NCI-H187 treated with DMSO at 0.1 percent for 48 hours (cell line): ENCODE measurements around the gene MYH13.

Experiments used
- DNase-seq: peaks from one replicate; lab custom pipeline; 2025; lab: John Stamatoyannopoulos, UW

The MYH13 gene

GRCh38 chr17:10372906-10373305, at the start of gene MYH13:
Gene MYH13, minus strand, starts transcription at chr17:10373006. Its CDS starts 8,476 bp downstream, at chr17:10364530.
- DNase-seq: no peak

GRCh38 chr17:10421900-10422542, 49.2 kb upstream of the MYH13 start, which contains the start of gene MYH8:
Gene MYH8, minus strand, starts transcription at chr17:10421950. Its CDS starts 1,723 bp downstream, at chr17:10420227.
- DNase-seq: no peak

GRCh38 chr17:10421211-10421610, 48.4 kb upstream of the MYH13 start:
- no peak for DNase-seq

- DNase-seq: no peak
Observed at GRCh38 chr17:10420811-10421210, 48.0 kb upstream of the MYH13 start.

- no peak for DNase-seq
Observed at GRCh38 chr17:10417431-10417830, 44.6 kb upstream of the MYH13 start.

- no peak for DNase-seq
Observed at GRCh38 chr17:10415161-10415560, 42.4 kb upstream of the MYH13 start.

- no peak for DNase-seq
Observed at GRCh38 chr17:10403589-10403988, 30.8 kb upstream of the MYH13 start.

GRCh38 chr17:10398352-10398751, 25.5 kb upstream of the MYH13 start:
- no peak for DNase-seq

GRCh38 chr17:10396524-10397163, 23.8 kb upstream of the MYH13 start:
- no peak for DNase-seq

GRCh38 chr17:10394201-10394887, 21.5 kb upstream of the MYH13 start:
- DNase-seq: no peak

GRCh38 chr17:10392880-10393279, 20.1 kb upstream of the MYH13 start:
- DNase-seq: no peak

- DNase-seq: no peak
Observed at GRCh38 chr17:10385871-10386270, 13.1 kb upstream of the MYH13 start.

GRCh38 chr17:10384175-10384574, 11.4 kb upstream of the MYH13 start:
- DNase-seq: no peak

GRCh38 chr17:10380631-10381408, 8.0 kb upstream of the MYH13 start:
- no peak for DNase-seq

- no peak for DNase-seq
Observed at GRCh38 chr17:10370016-10370608, 2.7 kb downstream of the MYH13 start.

- DNase-seq: no peak
Observed at GRCh38 chr17:10369239-10369638, 3.6 kb downstream of the MYH13 start.

GRCh38 chr17:10368561-10368960, 4.2 kb downstream of the MYH13 start:
- no peak for DNase-seq

GRCh38 chr17:10360578-10360977, 12.2 kb downstream of the MYH13 start:
- no peak for DNase-seq

GRCh38 chr17:10357768-10358167, 15.0 kb downstream of the MYH13 start:
- DNase-seq: no peak

GRCh38 chr17:10354651-10355050, 18.2 kb downstream of the MYH13 start:
- DNase-seq: no peak

- no peak for DNase-seq
Observed at GRCh38 chr17:10352893-10353292, 19.9 kb downstream of the MYH13 start.

GRCh38 chr17:10349403-10349802, 23.4 kb downstream of the MYH13 start:
- DNase-seq: no peak
